AG04450 (cell line): ENCODE results near the gene UTP15. TPM values are rescaled to one million over a fixed set of nuclear protein-coding genes. Genes with fewer than 3 reads are reported as not detected.

Experiments
- CTCF ChIA-PET: fragments of 300-600, 350-600 bp; formaldehyde crosslinking; extraction: SDS; loops from one replicate; lab custom pipeline; 2022; ENCODE audit warnings: antibody characterized with exemption, inconsistent platforms; lab: Charles Lee
- POLR2A ChIA-PET: fragments of 350-600 bp; formaldehyde crosslinking; extraction: SDS; loops from one replicate; lab custom pipeline; 2021; ENCODE audit warnings: antibody characterized with exemption, inconsistent platforms; lab: Yijun Ruan, JAX
- DNase-seq: peaks from one replicate; pipeline ENCODE4 v3.0.0-alpha.2; 2011; ENCODE audit warnings: low read depth, low spot score
- H3K27ac ChIP-seq: one replicate; pipeline ENCODE4 v1.5.1; 2012; ENCODE audit warnings: low read depth, low read length, control low read depth
- H3K27me3 ChIP-seq: one replicate; pipeline ENCODE4 v1.6.0; 2012; ENCODE audit warnings: low read length; ENCODE audit not compliant: control insufficient read depth, insufficient read depth
- H3K4me3 ChIP-seq: 2 replicates; pipeline ENCODE4 v1.5.1; 2011; ENCODE audit warnings: mild to moderate bottlenecking, low read depth, low read length, control low read depth
- H3K9me3 ChIP-seq: 2 replicates; pipeline ENCODE4 v1.5.1; 2012; ENCODE audit warnings: low read length; ENCODE audit not compliant: control insufficient read depth, insufficient read depth
- CTCF ChIP-seq: IDR thresholded peaks from 2 replicates; pipeline ENCODE4 v1.5.1; 2011; ENCODE audit warnings: low read depth, low read length, control low read depth, inconsistent platforms
- polyA minus RNA-seq: library from RNA; depleted of rRNA, polyadenylated mRNA; stranded (reverse); fragments of >200 nt; gene quantifications from 2 replicates; pipeline ENCODE4 v1.2.3, GENCODE V29; 2011; rRNA and poly(A)+ RNA removed
- polyA plus RNA-seq: library from polyadenylated mRNA; depleted of rRNA; stranded (reverse); fragments of >200 nt; gene quantifications from 2 replicates; pipeline ENCODE4 v1.2.3, GENCODE V29; 2011; rRNA removed

Gene UTP15, protein sequence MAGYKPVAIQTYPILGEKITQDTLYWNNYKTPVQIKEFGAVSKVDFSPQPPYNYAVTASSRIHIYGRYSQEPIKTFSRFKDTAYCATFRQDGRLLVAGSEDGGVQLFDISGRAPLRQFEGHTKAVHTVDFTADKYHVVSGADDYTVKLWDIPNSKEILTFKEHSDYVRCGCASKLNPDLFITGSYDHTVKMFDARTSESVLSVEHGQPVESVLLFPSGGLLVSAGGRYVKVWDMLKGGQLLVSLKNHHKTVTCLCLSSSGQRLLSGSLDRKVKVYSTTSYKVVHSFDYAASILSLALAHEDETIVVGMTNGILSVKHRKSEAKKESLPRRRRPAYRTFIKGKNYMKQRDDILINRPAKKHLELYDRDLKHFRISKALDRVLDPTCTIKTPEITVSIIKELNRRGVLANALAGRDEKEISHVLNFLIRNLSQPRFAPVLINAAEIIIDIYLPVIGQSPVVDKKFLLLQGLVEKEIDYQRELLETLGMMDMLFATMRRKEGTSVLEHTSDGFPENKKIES
- 11.3 and 15.3 TPM in 2 replicates for polyA plus RNA-seq
- 15.2 and 16.1 TPM in 2 replicates for polyA minus RNA-seq

DNA sequence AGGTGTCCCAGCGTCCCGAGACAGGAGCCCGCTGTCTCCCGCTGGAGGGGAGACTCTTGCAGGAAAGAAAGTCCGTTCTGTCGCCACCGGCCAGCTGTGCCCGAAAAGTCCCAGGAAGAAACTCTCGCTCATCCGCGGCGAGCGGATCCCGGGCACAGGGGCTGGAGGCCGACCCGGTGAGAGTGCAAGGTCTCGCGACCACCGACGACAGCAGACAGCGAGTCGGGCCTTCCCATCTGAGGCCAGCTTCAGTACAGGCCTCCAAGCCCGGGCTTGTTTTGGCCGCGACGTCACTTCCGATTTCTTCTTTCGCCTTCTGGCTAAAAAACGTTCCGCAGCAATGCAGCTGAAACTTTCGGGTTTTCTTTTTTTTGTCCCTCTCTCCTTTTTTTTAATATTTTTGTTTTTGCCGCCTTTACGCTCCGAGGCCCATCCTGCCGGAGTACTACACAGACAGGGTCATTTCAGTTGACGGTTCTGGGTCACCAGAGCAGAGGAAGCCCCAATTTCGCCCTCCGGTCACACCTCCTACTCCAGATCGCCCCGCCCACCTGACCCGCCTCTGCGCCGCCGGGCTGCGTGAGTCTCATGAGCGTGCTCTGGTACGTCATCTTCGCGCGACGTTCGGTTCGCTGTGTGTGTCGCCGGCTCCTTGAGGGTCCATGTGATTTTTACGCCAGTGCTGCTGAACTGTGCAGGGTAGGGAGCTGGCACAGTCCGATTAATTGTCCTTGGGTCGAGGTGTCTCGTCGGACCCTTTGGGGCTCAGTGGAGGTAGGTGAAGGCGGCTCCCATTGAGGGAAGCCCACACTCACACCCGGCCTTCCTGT, at the start of gene UTP15, which contains the start of gene ANKRA2:
UTP15 (plus strand) TSS at position 605 of the 830 bp plus-strand sequence. CDS start 1,602 bp downstream, outside the sequence.
ANKRA2 (minus strand) TSS at position 501 of the 830 bp plus-strand sequence. CDS start 2,758 bp downstream, outside the sequence.
- POLR2A ChIA-PET: interaction anchor here (0.8 to 1.3 kb wide), 3 partner anchors 44 to 336 kb away, joined by 3 to 5 read pairs (median 3); no protein-coding TSS in a partner anchor
- no peaks in the 10 kb centered on the region for H3K9me3 ChIP-seq
- no peaks in the 10 kb centered on the region for H3K27me3 ChIP-seq
- TF ChIP-seq CTCF: no peak
- H3K27ac ChIP-seq: peak within 1 kb of the TSS; percentile 84
- CTCF ChIA-PET: interaction anchor here (2.1 to 2.5 kb wide), 2 partner anchors 45 to 228 kb away, joined by 7 to 15 read pairs; no protein-coding TSS in a partner anchor
- DNase-seq: peak; percentile 95
- H3K4me3 ChIP-seq: peak within 1 kb of the TSS; percentile 98

GRCh38 chr5:73519531-73520283, 45.8 kb upstream of the UTP15 start:
- no peak overlapping the region for H3K4me3 ChIP-seq
- H3K9me3 ChIP-seq: peaks cover 2% of the 10 kb centered on the region; the same call in 1 of the 2 replicates
- CTCF ChIA-PET: interaction anchor here (0.6 to 9.3 kb wide), 15 partner anchors 9 to 601 kb away, joined by 3 to 110 read pairs (median 4); partner anchors contain the start of genes ANKRA2, BTF3 and UTP15
- no peak overlapping the region for H3K27ac ChIP-seq
- TF ChIP-seq CTCF: peak; percentile 89
- peak; percentile 56 for DNase-seq
- no peaks in the 10 kb centered on the region for H3K27me3 ChIP-seq
- POLR2A ChIA-PET: interaction anchor here (0.5 kb wide), 1 partner anchor 21 kb away, joined by 3 read pairs; the partner anchor contains the start of gene BTF3

DNA sequence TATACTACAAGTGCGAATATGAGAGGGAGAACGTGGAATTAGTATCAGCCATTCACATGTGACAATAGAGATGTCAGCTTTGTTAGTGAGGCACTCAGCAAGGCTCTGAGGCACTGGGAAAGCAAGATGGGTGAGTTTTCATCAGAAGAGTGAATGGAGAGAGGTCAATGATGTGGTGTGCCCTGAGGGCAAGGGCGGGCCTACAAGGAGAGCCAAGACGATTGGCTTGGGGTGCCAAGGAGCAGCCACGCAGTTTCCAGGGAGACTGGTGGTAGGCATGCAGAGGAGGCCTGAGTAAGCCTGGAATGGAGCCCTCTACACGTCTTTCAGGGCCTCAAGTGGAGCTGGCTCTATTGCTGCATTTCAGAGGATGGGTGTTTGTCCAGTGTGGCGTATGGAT, 42.6 kb upstream of the UTP15 start:
- no peak for DNase-seq
- Histone ChIP-seq H3K9me3 (peaks cover 2% of the 10 kb centered on the region; the same call in 1 of the 2 replicates), H3K27me3 (no peaks in the 10 kb centered on the region), H3K27ac (no peak overlapping the region), H3K4me3 (no peak overlapping the region)
- no peak for TF ChIP-seq CTCF
- POLR2A ChIA-PET: no interaction called here
- CTCF ChIA-PET: interaction anchor here (9.3 kb wide), 1 partner anchor 14 kb away, joined by 110 read pairs; no protein-coding TSS in a partner anchor

GRCh38 chr5:73523861-73524260, 41.7 kb upstream of the UTP15 start:
- H3K9me3 ChIP-seq: peaks cover 2% of the 10 kb centered on the region; the same call in 1 of the 2 replicates
- no peak for DNase-seq
- H3K27ac ChIP-seq: no peak overlapping the region
- H3K27me3 ChIP-seq: no peaks in the 10 kb centered on the region
- TF ChIP-seq CTCF: no peak
- H3K4me3 ChIP-seq: no peak overlapping the region
- ChIA-PET POLR2A (no interaction called here), CTCF (interaction anchor here (9.3 kb wide), 1 partner anchor 13 kb away, joined by 110 read pairs; no protein-coding TSS in a partner anchor)
